Measurements from ENCODE around the gene CDCA8.

The CDCA8 gene

GRCh38 chr1:37755951-37756560, 63.7 kb downstream of the CDCA8 start:
- H3K27me3 Mint-ChIP-seq = peaks cover 15% of the 10 kb centered on the region
- ATAC-seq (replicated peaks; ENCODE audit: extremely low read depth, poor library complexity, severe bottlenecking) = no peak
- no peak for DNase-seq (ENCODE audit: low spot score in 2 of 2)
- H3K9me3 Mint-ChIP-seq = no peaks in the 10 kb centered on the region
- H3K4me3 Mint-ChIP-seq = no peak overlapping the region
- no peaks in the 10 kb centered on the region for H3K4me1 Mint-ChIP-seq
- H3K36me3 Mint-ChIP-seq (ENCODE audit: insufficient read depth) = no peaks in the 10 kb centered on the region
- H3K27ac Mint-ChIP-seq (ENCODE audit: low read depth) = no peak overlapping the region

All from central memory CD8-positive, alpha-beta T cell (primary cell).